ENCODE data around the gene FICD.

DNA sequence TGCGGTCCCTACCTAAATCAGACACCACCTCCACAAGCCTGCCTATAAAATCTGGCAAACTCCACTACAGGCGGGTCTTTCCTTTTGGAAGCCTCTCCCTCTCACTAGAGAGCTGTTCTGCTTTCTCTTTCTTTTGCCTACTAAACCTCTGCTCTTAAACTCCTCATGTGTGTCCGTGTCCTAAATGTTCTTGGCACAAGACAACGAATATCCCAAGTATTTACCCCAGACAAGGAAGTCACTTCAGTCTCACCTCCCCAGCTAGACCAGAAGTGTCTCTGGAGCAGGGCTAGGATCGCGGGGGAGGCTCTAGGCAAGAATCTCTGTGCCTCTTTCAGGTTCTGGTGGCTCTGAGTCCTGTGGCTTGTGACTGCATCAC, 37.2 kb upstream of the FICD start:
- TF ChIP-seq, protein P1, sequence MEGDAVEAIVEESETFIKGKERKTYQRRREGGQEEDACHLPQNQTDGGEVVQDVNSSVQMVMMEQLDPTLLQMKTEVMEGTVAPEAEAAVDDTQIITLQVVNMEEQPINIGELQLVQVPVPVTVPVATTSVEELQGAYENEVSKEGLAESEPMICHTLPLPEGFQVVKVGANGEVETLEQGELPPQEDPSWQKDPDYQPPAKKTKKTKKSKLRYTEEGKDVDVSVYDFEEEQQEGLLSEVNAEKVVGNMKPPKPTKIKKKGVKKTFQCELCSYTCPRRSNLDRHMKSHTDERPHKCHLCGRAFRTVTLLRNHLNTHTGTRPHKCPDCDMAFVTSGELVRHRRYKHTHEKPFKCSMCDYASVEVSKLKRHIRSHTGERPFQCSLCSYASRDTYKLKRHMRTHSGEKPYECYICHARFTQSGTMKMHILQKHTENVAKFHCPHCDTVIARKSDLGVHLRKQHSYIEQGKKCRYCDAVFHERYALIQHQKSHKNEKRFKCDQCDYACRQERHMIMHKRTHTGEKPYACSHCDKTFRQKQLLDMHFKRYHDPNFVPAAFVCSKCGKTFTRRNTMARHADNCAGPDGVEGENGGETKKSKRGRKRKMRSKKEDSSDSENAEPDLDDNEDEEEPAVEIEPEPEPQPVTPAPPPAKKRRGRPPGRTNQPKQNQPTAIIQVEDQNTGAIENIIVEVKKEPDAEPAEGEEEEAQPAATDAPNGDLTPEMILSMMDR (IDR thresholded peaks at IDR 0.05): no peak
- TF ChIP-seq POLR2A (IDR thresholded peaks at IDR 0.05): no peak
